Uterus (tissue), 4 donors: ENCODE results near the gene C1orf210. TPM values are rescaled to one million over a fixed set of nuclear protein-coding genes. Genes with fewer than 3 reads are reported as not detected.

ENCODE experiments used
- DNase-seq, 2 donors: peaks; one replicate each; pipeline ENCODE4 v3.0.0-alpha.2; 2019 to 2020
- H3K27ac ChIP-seq, 2 donors: fragments of 200-600 bp; sonication (generic); 1 replicate in 1 of 2; 2 replicates in 1 of 2; pipeline ENCODE4 v1.5.1; 2016 to 2018
- H3K27me3 ChIP-seq, 2 donors: fragments of 200-600 bp; sonication (generic); one replicate each; pipeline ENCODE4 v1.5.1; 2018 to 2019; ENCODE audit warnings: control low read depth in 1 of 2
- H3K36me3 ChIP-seq, 2 donors: fragments of 200-600 bp; sonication (generic); one replicate each; pipeline ENCODE4 v1.5.1; 2019; ENCODE audit warnings: control low read depth in 1 of 2
- H3K4me1 ChIP-seq, 2 donors: fragments of 200-600 bp; sonication (generic); one replicate each; pipeline ENCODE4 v1.5.1; 2018 to 2019; ENCODE audit warnings: control low read depth in 1 of 2
- H3K4me3 ChIP-seq, 2 donors: fragments of 200-600 bp; sonication (generic); 1 replicate in 1 of 2; 2 replicates in 1 of 2; pipeline ENCODE4 v1.5.1; 2018 to 2019; ENCODE audit warnings: mild to moderate bottlenecking in 1 of 2
- H3K9me3 ChIP-seq, 2 donors: fragments of 200-600 bp; sonication (generic); one replicate each; pipeline ENCODE4 v1.5.1; 2019; ENCODE audit warnings: control low read depth in 1 of 2
- CTCF ChIP-seq, 4 experiments: fragments of 200-600 bp in 2 of 4; fragments of 450-650 bp in 2 of 4; sonication (generic) in 2 of 4; IDR thresholded peaks; one replicate each; pipeline ENCODE4 v1.5.1; 2016 to 2019; ENCODE audit warnings: antibody characterized with exemption in 4 of 4, mild to moderate bottlenecking in 2 of 4, moderate library complexity in 1 of 4
- POLR2A ChIP-seq, 2 donors: fragments of 450-650 bp; IDR thresholded peaks; one replicate each; pipeline ENCODE4 v1.6.1; 2016; ENCODE audit warnings: antibody characterized with exemption in 2 of 2, mild to moderate bottlenecking in 1 of 2, moderate library complexity in 1 of 2
- intact Hi-C: fragments of 100-400 bp; cut with DNase I; formaldehyde crosslinking; loops from one replicate; pipeline ENCODE4 v1.15.1; 2023; ENCODE audit warnings: low total_unique reads
- total RNA-seq, 4 donors: library from RNA; depleted of rRNA in 3 of 4; stranded (reverse); fragments of >200 nt in 3 of 4; gene quantifications; one replicate each; pipeline versions ENCODE4 v1.1.0 to v1.2.4, GENCODE V29; 2014 to 2023
- donor health status: DM: yes; HTN: yes; CAD: no.

Gene C1orf210
- total RNA-seq, 4 donors from 2014 or later, result 0.62 TPM; not detected in 3

GRCh38 chr1:43237121-43237520 is 48.3 kb downstream of the C1orf210 start:
- no peak overlapping the region for H3K27ac ChIP-seq
- intact Hi-C loops, result no loop called here

GRCh38 chr1:43235451-43236121 is 49.8 kb downstream of the C1orf210 start:
- Histone ChIP-seq H3K4me1 (no peaks in the 10 kb centered on the region), H3K27ac (no peak overlapping the region), H3K27me3 (no peaks in the 10 kb centered on the region), H3K36me3 (no peaks in the 10 kb centered on the region), H3K9me3 (no peaks in the 10 kb centered on the region), H3K4me3 (no peak overlapping the region)
- TF ChIP-seq POLR2A (IDR thresholded peaks at IDR 0.05) (no peak), CTCF (IDR thresholded peaks at IDR 0.05) (no peak)
- DNase-seq, result no peak
- intact Hi-C loops, result no loop called here

More at GRCh38 chr1:43237121-43237520, 48.3 kb downstream of the C1orf210 start:
- no peak overlapping the region for H3K4me3 ChIP-seq
- no peaks in the 10 kb centered on the region for H3K27me3 ChIP-seq
- no peaks in the 10 kb centered on the region for H3K36me3 ChIP-seq
- H3K4me1 ChIP-seq, result no peaks in the 10 kb centered on the region
- TF ChIP-seq POLR2A (IDR thresholded peaks at IDR 0.05) (no peak), CTCF (IDR thresholded peaks at IDR 0.05) (no peak)
- DNase-seq, result no peak
- no peaks in the 10 kb centered on the region for H3K9me3 ChIP-seq

GRCh38 chr1:43235040-43235439 is 50.3 kb downstream of the C1orf210 start:
- intact Hi-C loops, result no loop called here
- no peak overlapping the region for H3K4me3 ChIP-seq
- no peaks in the 10 kb centered on the region for H3K9me3 ChIP-seq
- no peaks in the 10 kb centered on the region for H3K4me1 ChIP-seq
- DNase-seq, result no peak
- no peak for TF ChIP-seq POLR2A (IDR thresholded peaks at IDR 0.05)
- TF ChIP-seq CTCF (IDR thresholded peaks at IDR 0.05), result no peak
- H3K27ac ChIP-seq, result no peak overlapping the region
- H3K36me3 ChIP-seq, result no peaks in the 10 kb centered on the region
- no peaks in the 10 kb centered on the region for H3K27me3 ChIP-seq

GRCh38 chr1:43234267-43234666 is 51.1 kb downstream of the C1orf210 start:
- H3K9me3 ChIP-seq, result no peaks in the 10 kb centered on the region
- intact Hi-C loops, result no loop called here
- H3K4me1 ChIP-seq, result no peaks in the 10 kb centered on the region
- no peak for DNase-seq
- H3K36me3 ChIP-seq, result no peaks in the 10 kb centered on the region
- no peak overlapping the region for H3K27ac ChIP-seq
- no peak overlapping the region for H3K4me3 ChIP-seq
- no peaks in the 10 kb centered on the region for H3K27me3 ChIP-seq
- TF ChIP-seq CTCF (IDR thresholded peaks at IDR 0.05), result no peak
- TF ChIP-seq POLR2A (IDR thresholded peaks at IDR 0.05), result no peak

- TF ChIP-seq CTCF (IDR thresholded peaks at IDR 0.05) (no peak), POLR2A (IDR thresholded peaks at IDR 0.05) (no peak)
- intact Hi-C loops, result no loop called here
- Histone ChIP-seq H3K4me1 (no peaks in the 10 kb centered on the region), H3K4me3 (no peak overlapping the region), H3K36me3 (no peaks in the 10 kb centered on the region), H3K27me3 (no peaks in the 10 kb centered on the region), H3K27ac (no peak overlapping the region), H3K9me3 (no peaks in the 10 kb centered on the region)
- DNase-seq, result no peak
Observed at GRCh38 chr1:43233631-43234030, 51.8 kb downstream of the C1orf210 start.
